IPS DF 19.7 (cell line): ENCODE results near the gene FGD6.
"Not testable (repeated sequence)": the region's sequence is repeated elsewhere in the genome, so short reads cannot be mapped to it uniquely, and the experiment has no call there.

ENCODE experiments used
- DNase-seq: peaks from one replicate; pipeline ENCODE4 v3.0.0-alpha.2; 2013; ENCODE audit warnings: low read depth, low spot score

FGD6 gene

GRCh38 chr12:95234187-95234586 is 16.9 kb upstream of the FGD6 start:
- DNase-seq = not testable (repeated sequence)

- DNase-seq = no peak
Observed at GRCh38 chr12:95231190-95231589, 13.9 kb upstream of the FGD6 start.

GRCh38 chr12:95230313-95230712 is 13.0 kb upstream of the FGD6 start:
- no peak for DNase-seq

GRCh38 chr12:95229636-95230035 is 12.4 kb upstream of the FGD6 start:
- no peak for DNase-seq

- no peak for DNase-seq
Observed at GRCh38 chr12:95228617-95229016, 11.3 kb upstream of the FGD6 start.

- no peak for DNase-seq
Observed at GRCh38 chr12:95227818-95228356, 10.6 kb upstream of the FGD6 start.

- no peak for DNase-seq
Observed at GRCh38 chr12:95225645-95226212, 8.5 kb upstream of the FGD6 start.

GRCh38 chr12:95224202-95225170 is 7.2 kb upstream of the FGD6 start:
- no peak for DNase-seq

GRCh38 chr12:95220726-95221125 is 3.5 kb upstream of the FGD6 start:
- no peak for DNase-seq

- DNase-seq = no peak
Observed at GRCh38 chr12:95220190-95220589, 2.9 kb upstream of the FGD6 start.

GRCh38 chr12:95218150-95219133 is 1.2 kb upstream of the FGD6 start:
- DNase-seq = no peak

GRCh38 chr12:95216711-95217376 is 423 bp downstream of the FGD6 start:
- DNase-seq = no peak

- no peak for DNase-seq
Observed at GRCh38 chr12:95215949-95216348, 1.3 kb downstream of the FGD6 start.

- no peak for DNase-seq
Observed at GRCh38 chr12:95214466-95214865, 2.8 kb downstream of the FGD6 start.

- DNase-seq = no peak
Observed at GRCh38 chr12:95213928-95214327, 3.3 kb downstream of the FGD6 start.

- DNase-seq = no peak
Observed at GRCh38 chr12:95213119-95213518, 4.1 kb downstream of the FGD6 start.

GRCh38 chr12:95212586-95212985 is 4.7 kb downstream of the FGD6 start:
- DNase-seq = no peak

- no peak for DNase-seq
Observed at GRCh38 chr12:95208678-95209077, 8.6 kb downstream of the FGD6 start.

GRCh38 chr12:95207407-95207806 is 9.9 kb downstream of the FGD6 start:
- DNase-seq = no peak

- DNase-seq = no peak
Observed at GRCh38 chr12:95206916-95207315, 10.4 kb downstream of the FGD6 start.

GRCh38 chr12:95205685-95206084 is 11.6 kb downstream of the FGD6 start:
- DNase-seq = no peak
